Ishikawa (cell line): ENCODE measurements around the gene ZFAND3.

Source experiments
- CEBPB ChIP-seq: IDR thresholded peaks from 2 replicates; pipeline ENCODE4 v1.6.1; 2012
- EGR1 ChIP-seq: IDR thresholded peaks from 2 replicates; pipeline ENCODE4 v1.6.1; 2012
- EP300 ChIP-seq: IDR thresholded peaks from 2 replicates; pipeline ENCODE4 v1.6.1; 2012; ENCODE audit warnings: borderline replicate concordance
- FOXM1 ChIP-seq: IDR thresholded peaks from 2 replicates; pipeline ENCODE4 v1.6.1; 2012; ENCODE audit warnings: low read depth, borderline replicate concordance
- NFIC ChIP-seq: IDR thresholded peaks from 2 replicates; pipeline ENCODE4 v1.6.1; 2012
- RAD21 ChIP-seq: IDR thresholded peaks from 2 replicates; pipeline ENCODE4 v1.6.1; 2012; ENCODE audit warnings: low read depth
- TAF1 ChIP-seq: IDR thresholded peaks from 2 replicates; pipeline ENCODE4 v1.6.1; 2012; ENCODE audit warnings: low read depth, mild to moderate bottlenecking
- TCF12 ChIP-seq: IDR thresholded peaks from 2 replicates; pipeline ENCODE4 v1.6.1; 2012; ENCODE audit warnings: low read depth
- TEAD4 ChIP-seq: IDR thresholded peaks from 2 replicates; pipeline ENCODE4 v1.6.1; 2012
- YY1 ChIP-seq: IDR thresholded peaks from 2 replicates; pipeline ENCODE4 v1.6.1; 2012; ENCODE audit warnings: low read depth
- ZBTB7A ChIP-seq: IDR thresholded peaks from 2 replicates; pipeline ENCODE4 v1.6.1; 2012; ENCODE audit warnings: low read depth
- TF ChIP-seq, protein P1 (sequence below): IDR thresholded peaks from 2 replicates; pipeline ENCODE4 v1.6.1; 2012; ENCODE audit warnings: low read depth, mild to moderate bottlenecking
- TF ChIP-seq, protein P2 (sequence below): IDR thresholded peaks from 2 replicates; pipeline ENCODE4 v1.6.1; 2012
- TF ChIP-seq, protein P3 (sequence below): IDR thresholded peaks from 2 replicates; pipeline ENCODE4 v1.6.1; 2012

DNA sequence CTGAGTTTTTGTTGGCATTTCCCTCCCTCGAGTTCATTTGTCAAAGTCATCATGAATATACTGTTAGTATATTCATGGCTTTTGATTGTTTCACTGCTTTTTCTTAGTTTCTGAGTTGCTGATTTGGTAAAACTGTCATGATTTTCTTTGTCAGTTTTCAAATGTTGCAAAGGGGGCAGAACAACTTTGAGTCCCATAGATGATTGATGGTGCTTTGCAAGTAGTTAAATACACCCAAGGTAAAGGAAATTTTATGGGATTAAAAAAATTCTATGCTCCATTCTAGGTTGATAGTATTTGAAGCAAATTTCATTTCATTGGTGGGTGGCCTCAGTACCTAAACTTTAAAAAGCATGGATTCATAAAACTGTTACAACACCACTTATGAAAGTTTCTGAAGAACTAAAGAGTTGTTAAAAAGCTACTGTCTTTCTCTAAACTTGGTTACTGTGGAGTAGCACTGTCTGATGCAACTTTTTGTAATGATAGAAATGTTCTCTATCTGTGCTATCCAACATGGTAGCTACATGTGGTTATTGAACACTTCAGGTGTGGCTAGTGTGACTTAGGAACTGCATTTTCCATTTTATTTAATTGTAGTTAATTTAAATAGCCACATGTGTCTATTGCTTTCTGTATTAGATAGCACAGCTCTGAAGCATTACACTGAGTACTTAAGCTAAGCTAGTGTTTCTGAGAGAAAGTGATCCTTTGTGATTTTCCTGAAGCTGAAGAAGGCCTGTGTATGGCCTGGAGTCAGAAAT is 153.6 kb downstream of the ZFAND3 start:
- TF ChIP-seq CEBPB (no peak), EP300 (no peak), YY1 (no peak), RAD21 (no peak), TCF12 (no peak), NFIC (no peak), TAF1 (no peak), FOXM1 (no peak), EGR1 (no peak), TEAD4 (no peak), ZBTB7A (no peak)
- TF ChIP-seq, protein P1, sequence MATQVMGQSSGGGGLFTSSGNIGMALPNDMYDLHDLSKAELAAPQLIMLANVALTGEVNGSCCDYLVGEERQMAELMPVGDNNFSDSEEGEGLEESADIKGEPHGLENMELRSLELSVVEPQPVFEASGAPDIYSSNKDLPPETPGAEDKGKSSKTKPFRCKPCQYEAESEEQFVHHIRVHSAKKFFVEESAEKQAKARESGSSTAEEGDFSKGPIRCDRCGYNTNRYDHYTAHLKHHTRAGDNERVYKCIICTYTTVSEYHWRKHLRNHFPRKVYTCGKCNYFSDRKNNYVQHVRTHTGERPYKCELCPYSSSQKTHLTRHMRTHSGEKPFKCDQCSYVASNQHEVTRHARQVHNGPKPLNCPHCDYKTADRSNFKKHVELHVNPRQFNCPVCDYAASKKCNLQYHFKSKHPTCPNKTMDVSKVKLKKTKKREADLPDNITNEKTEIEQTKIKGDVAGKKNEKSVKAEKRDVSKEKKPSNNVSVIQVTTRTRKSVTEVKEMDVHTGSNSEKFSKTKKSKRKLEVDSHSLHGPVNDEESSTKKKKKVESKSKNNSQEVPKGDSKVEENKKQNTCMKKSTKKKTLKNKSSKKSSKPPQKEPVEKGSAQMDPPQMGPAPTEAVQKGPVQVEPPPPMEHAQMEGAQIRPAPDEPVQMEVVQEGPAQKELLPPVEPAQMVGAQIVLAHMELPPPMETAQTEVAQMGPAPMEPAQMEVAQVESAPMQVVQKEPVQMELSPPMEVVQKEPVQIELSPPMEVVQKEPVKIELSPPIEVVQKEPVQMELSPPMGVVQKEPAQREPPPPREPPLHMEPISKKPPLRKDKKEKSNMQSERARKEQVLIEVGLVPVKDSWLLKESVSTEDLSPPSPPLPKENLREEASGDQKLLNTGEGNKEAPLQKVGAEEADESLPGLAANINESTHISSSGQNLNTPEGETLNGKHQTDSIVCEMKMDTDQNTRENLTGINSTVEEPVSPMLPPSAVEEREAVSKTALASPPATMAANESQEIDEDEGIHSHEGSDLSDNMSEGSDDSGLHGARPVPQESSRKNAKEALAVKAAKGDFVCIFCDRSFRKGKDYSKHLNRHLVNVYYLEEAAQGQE, result no peak
- TF ChIP-seq, protein P2, sequence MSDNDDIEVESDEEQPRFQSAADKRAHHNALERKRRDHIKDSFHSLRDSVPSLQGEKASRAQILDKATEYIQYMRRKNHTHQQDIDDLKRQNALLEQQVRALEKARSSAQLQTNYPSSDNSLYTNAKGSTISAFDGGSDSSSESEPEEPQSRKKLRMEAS, result no peak
- TF ChIP-seq, protein P3, sequence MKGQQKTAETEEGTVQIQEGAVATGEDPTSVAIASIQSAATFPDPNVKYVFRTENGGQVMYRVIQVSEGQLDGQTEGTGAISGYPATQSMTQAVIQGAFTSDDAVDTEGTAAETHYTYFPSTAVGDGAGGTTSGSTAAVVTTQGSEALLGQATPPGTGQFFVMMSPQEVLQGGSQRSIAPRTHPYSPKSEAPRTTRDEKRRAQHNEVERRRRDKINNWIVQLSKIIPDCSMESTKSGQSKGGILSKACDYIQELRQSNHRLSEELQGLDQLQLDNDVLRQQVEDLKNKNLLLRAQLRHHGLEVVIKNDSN, result no peak
